Left renal pelvis (tissue), 4 donors: ENCODE results near the gene ING5. TPM values are rescaled to one million over a fixed set of nuclear protein-coding genes. Genes with fewer than 3 reads are reported as not detected.

Source experiments
- DNase-seq, 4 donors: peaks; one replicate each; pipeline ENCODE4 v3.0.0-alpha.2; 2013; ENCODE audit warnings: low read depth in 4 of 4, low spot score in 3 of 4
- polyA plus RNA-seq, 4 donors: library from polyadenylated mRNA; unstranded; fragments of 120-200 nt; gene quantifications; one replicate each; pipeline ENCODE4 v1.2.1, GENCODE V29; 2013; ENCODE audit not compliant: insufficient read length in 4 of 4

ING5 gene
- polyA plus RNA-seq, 4 donors: 28.9 to 55.8 (median 38.9) TPM

DNA sequence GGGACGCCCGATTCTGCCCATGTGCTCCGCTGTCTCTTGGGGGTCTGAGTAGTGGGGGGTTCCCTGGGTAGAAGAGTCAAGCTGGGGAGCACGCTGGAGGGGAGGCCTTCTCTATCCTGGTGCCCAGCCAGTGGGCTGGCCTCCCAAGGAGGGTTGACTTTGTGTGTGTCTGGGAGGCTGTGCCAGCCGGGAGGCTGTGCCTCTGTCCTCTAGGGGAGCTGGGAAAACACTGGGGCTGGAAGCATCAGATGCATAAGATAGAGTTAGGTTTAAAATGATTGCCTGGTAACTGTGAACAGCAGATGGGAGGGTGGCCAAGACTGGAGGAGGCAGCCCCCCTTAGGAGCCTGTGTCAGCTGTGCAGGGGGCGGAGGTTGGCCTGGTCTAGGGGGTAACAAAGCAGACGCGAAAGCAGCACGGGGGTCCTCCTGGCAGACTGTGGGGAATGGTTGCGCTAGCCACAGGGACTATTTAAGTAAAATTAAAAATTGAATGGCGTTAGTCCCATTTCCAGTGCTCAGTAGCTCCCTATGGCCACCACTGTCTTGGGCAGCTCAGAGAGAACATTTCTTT is 1.3 kb downstream of the ING5 start:
- DNase-seq: no peak

DNA sequence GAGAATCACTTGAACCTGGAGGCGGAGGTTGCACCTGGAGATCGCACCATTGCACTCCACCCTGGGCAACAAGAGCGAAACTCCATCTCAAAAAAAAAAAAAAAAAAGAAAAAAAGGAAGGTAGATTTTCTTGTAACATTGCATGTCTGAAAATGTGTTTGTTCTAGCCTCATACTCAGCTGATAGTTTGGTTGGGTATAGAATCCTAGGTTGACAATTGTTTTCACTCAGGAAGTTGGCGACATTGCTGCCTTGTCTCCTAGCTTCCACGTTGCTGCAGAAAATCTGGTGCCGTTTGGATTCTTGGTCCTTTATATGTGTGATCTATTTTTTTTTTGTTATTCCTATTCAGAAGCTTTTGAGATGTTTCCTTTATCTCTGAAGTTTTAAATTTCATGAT is 4.7 kb downstream of the ING5 start:
- DNase-seq: no peak

DNA sequence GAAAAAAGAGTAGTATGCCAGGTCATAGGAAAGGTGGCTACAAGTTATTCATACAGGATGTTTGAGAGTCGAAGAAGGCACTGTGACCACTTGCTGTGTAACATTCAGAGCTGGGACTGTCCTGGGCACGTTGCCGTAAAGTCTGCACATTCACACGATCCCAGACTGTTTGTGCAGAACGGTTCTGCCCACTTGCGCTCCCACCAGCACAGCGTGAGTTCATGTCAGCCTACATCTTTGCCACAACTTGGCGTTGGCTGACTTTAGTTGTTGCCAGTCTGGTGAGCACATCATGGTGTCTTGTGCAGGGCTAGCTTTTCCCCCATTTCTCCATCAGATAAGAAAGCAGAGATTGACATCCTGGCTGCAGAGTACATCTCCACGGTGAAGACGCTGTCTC is 7.0 kb downstream of the ING5 start:
- no peak for DNase-seq

DNA sequence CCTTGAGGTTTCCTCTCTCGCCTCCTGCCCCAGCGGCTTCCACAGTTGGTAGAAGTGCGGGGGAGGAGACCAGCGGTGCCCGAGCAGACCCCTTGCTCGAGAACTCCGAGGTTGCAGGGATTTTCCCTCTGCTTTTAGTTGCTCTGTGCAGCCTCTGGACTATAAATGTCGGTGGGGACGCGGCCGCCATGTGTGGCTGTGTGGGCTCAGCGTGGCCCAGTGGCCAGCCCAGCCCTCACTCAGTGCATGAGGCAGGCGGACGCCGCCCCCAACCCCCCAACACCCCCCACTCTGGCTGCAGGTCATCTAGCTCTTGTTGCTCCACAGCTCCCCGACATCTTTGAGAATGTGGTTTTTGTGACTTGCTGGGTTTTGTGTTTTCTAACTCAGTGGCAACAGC is 17.3 kb downstream of the ING5 start:
- DNase-seq: no peak

DNA sequence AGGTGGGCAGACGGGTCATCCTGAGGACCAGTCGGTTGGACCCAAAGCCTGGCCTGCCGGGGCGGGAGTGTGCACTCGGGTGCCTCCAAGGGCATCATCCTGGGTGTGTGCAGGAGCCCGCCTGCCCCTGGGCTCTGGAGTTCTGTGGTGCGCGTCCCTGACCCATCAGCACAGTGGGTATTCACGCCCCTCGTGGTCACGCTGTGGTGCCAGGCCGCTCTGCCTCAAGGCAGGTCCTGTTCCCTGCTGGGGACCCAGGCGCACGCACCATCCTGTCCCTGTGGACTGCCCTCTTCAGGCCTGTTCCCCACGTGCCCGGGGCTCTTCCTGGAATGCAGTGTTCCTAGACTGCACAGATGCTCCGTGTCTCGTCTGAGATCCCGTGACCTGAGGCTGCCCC is 18.3 kb downstream of the ING5 start:
- DNase-seq: no peak

DNA sequence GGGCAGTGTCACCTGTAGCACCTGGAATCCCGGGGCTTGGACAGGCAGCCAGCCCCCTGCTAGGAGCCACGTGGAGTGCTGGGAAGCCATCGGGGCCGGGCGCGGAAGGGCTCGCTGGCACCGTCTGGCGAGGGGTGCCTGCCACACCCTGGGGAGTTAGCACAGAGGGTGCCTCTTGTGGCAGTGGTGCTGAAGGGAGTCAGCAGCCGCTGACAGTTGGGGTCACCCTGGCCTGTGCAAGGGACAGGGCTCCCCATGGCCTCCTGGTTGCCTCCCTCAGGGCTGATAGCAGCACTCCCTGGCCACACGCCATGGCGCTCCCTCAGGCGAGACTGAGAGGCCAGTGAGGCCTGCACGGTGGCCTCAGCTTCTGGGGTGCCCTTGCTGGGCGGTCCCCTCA is 18.7 kb downstream of the ING5 start:
- no peak for DNase-seq

DNA sequence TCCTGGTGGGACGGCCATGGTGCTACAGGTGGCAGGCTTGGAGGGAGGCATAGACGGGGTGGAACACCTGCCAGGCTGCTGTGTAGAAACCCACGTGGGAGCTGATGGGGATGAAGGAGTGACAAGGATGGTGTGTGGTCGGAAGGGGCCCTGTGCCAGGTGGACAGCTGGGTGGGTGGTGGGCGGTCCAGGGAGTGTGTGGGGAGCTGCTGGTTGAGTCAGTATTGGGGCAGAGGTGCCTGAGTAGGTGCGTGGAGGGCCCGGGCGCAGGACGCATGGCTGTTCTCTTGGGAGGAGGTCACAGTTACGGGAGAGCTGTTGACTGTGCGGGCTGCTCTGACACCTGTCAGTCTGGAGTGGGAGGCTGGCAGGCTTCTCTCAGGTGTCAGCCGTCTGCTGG is 20.0 kb downstream of the ING5 start:
- DNase-seq: no peak

DNA sequence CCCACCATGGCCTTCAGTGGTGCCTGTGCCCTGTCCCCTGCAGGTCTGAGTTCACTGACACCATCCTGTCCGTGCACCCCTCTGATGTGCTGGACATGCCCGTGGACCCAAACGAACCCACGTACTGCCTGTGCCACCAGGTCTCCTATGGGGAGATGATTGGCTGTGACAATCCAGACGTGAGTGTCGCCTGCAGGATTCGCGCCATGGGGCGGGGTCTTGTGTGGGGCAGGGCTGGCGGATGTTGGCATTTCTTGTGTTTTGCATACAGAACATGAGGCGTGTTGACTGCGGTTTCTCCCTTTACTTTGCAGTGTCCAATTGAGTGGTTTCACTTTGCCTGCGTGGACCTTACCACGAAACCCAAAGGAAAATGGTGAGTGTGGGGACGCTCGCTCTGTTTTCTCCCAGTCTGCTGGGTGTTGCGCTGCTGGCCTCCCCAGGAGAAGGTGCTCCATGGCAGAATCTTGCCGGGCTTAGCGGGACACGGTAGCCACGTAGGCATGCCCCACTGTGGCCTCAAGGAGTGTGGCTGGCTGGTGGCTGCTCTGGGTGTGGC is 21.1 kb downstream of the ING5 start:
- DNase-seq: no peak

DNA sequence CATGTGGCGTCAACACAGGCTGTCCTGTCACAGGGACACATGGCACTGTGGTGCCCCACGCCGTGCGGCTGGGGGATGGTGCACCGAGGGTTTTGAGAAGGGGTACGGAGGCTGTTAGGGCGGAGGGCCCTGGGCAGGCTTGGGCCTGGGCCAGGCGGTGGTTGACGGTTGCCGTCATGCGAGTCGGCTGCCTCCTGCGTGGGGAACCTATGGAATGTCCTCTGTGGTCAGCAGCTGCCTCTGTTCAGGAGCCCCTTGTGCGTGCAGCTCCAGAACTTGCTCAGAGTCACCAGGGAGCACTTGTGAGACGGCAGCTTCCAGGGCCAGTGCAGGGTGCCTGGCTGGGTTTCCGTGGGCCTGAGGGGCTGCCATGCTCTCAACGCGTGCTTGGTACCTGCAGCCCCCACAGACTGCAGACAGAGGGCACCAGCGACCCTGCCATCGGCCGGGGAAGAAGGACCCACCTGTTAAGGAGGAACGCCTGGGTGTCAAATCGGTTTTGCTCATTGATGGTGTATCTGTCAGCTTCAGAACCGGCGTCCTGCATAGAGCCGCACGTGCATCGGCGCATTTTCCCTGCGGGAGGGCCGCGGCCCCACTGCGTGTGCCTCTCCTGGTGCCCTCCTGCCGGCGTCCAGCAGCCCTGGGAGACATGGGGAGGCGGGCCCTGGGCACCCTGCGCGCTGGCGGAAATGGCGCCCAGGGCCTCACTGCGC is 22.6 kb downstream of the ING5 start:
- no peak for DNase-seq

DNA sequence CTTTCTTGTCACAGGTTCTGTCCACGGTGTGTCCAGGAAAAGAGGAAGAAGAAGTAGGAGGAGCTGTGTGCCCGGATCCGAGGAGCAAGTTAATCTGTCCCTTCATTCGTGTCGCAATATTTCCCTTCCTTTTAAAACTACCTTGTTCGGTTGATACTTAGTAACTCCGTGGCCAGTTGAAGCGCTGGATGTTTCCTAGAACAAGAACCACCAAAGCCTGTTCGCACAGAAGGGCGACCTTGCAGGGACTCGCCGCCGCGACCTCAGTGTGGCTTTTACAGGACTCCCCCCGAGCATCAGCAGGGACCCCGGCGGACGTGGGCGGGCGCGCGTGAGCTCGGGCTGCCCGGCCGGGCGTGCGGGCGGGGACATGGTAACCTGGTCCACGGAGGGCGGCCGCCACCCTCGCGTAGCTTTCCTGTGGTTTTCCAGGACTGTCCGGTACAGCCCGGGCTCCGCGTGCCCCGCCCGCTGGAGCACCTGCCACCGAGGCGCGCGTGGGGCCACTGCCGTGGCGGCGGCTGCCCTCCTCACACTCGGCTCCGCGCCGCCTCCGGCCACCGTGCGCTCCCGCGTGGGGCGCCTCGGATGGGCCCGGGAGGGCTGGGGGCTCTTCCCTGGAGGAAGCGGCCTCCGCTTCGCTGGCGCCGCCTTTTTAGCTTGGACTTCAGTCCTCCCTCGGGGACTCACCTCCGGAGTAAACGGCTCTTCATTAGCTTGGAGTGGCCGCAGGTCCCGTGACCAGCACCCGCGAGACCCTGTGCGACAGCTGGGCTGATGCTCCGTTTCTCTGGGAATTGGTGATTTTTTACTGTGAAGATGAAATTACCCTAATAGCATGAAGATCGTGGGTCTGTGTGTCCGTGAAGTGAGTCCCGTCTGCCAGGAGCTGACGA is 23.4 kb downstream of the ING5 start:
- no peak for DNase-seq

DNA sequence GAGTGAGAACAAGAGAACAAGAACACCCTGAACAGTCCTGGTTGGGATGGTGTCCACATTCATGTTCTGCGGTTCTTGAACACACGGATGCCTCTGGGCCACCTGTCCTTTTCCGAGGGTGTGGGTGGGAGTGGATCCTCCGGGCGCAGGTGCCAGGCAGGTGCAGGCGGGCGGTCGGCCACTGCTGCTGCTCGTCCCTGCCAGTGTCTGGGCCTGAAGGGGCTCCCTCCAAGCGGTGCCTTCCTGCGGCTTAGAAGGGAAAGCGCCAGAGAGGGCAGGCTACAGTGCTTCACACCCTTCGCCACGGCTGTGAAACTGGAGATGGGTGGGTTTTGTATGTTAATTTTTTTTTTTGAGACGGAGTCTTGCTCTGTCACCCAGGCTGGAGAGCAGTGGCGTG is 24.6 kb downstream of the ING5 start:
- no peak for DNase-seq

DNA sequence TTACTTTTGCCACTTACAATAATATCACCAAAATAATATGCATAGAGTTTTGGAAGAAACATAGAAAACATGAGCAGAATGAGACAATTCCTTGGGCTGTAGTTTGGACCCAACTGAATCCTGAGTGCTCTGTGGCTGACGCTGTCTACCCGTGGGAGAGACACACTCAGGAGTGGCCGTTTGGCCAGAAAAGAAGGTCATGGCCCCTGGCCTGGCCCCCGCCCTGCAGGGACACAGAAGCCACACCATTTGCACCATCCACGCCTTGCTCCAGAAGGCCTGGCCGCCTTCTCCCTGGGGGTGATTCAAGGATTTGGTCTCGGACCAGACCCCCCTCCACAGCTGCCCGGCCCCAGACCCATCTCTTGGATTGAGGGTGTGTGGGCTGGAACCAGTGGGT is 26.2 kb downstream of the ING5 start:
- no peak for DNase-seq

DNA sequence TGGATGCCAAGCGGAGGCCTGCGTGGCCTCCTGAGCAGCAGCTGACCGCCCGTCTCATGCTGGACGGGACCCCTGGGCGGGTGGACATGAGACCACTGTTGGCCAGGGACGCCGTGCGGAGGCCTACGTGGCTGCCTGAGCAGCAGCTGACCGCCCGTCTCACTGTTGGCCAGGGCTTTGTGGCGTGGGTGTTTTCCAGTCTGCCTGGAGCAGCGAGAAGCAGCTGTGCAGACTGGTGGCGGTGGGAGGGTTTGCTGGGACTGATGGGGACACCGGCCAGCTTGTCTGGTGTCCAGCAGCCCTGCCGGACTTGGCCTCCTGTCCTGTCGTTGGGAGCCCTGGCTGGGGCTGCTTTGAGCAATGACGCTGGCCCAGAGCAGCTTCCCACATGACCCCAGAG is 26.8 kb downstream of the ING5 start:
- DNase-seq: no peak

DNA sequence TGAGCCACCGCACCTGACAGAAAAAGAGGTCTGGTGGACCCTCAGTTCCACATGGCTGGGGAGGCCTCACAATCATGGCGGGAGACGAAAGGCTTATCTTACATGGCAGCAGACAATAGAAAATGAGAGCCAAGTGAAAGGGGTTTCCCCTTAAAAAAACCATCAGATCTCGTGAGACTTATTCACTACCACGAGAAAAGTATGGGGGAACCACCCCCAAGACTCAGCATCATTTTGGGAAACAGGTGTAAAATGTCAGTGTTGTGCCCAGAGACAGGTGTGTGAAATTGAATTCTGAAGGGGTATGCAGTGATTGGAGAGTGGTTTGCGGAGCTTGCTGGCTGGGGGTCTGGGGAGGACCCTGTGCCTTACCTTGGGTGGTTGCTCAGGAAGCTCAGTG is 28.0 kb downstream of the ING5 start:
- no peak for DNase-seq

DNA sequence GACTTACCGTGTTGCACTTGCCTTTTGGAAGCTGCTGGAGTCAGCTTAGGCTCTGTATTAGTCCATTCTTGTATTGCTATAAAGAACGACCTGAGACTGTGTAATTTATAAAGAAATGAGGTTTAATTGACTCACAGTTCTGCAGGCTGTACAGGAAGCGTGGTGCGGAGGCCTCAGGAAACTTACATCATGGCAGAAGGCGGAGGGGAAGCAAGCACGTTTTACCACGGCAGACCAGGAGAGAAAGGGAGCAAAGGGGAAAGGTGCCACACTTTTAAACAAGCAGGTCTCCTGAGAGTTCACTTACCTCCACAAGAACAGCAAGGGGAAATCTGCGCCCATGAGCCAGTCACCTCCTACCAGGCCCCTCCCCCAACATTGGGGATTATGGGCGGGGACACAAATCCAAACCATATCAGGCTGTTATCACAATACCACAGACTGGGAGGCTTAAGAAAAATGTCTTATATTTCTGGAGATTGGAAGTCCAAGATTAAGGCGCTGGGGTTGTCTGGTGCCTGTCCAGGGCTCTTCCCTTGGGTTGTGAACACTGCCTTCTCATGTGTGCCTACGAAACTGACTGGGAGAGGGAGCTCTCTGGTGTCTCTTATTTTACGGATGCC is 28.9 kb downstream of the ING5 start:
- no peak for DNase-seq

DNA sequence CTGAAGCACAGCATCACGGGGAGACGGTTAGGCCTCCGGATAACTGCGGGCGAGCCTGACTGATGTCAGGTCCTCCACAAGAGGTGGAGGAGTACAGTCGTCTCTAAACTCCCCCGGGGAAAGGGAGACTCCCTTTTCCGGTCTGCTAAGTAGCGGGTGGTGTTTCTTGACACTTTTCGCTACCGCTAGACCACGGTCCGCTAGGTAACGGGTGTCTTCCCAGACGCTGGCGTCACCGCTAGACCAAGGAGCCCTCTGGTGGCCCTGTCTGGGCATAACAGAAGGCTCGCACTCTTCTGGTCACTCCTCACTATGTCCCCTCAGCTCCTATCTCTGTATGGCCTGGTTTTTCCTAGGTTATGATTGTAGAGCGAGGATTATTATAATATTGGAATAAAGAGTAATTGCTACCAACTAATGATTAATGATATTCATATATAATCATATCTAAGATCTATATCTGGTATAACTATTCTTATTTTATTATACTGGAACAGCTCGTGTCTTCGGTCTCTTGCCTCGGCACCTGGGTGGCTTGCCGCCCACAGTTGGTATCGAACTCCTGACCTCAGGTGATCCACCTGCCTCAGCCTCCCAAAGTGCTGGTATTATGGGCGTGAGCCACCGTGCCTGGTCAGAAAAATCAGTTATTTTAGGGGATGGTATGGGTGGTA is 30.8 kb downstream of the ING5 start:
- DNase-seq: peak in 1 of 4 donors; percentile 52

DNA sequence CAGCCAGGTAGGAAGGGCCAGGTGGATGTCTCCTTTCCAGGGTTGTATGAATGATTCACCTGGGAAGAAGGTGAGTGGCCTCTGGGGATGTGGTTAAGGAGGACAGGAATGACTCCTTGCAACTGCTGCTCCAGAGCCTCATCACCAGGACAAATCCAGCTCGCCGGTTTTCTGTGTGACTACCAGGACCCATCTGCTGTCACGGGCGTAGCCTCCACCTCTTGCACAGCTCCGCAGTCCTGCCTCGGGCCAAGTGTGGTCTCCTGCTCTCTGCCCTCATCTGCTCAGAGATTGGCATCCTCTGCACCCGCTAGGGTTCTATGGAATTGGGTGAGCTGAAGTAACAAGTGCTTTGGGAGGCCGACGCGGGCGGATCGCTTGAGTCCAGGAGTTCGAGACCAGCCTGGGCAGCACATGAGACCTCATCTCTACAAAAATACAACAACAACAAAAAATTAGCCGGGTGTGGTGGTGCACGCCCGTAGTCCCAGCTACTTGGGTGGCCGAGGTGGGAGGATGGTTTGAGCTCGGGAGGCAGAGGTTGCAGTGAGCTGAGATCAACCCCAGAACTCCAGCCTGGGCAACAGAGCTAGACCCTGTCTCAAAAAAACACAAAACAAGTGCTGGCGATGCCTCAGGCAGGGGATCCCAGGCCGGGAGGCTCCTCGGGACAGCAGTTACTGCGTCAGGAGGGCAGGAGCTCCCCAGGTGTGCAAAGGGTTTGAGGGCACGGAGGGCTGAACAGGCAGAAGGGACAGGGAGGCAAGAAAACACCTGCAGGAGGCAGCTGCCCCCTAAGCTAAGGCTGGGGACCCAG is 31.8 kb downstream of the ING5 start:
- DNase-seq: no peak

DNA sequence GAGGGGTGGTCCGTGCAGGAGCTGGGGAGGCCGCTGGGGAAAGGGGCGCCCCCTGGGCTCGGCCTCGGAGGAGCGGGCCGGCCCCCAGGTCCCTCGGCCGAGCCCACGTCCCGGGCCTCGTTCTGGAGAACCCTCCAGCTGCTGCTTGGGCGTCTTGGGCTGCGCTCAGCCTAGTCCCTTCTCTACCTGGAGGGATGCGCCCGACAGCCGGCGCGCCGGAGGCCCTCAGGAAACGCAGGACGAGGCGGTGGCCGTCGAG is 32.3 kb downstream of the ING5 start:
- DNase-seq: no peak

DNA sequence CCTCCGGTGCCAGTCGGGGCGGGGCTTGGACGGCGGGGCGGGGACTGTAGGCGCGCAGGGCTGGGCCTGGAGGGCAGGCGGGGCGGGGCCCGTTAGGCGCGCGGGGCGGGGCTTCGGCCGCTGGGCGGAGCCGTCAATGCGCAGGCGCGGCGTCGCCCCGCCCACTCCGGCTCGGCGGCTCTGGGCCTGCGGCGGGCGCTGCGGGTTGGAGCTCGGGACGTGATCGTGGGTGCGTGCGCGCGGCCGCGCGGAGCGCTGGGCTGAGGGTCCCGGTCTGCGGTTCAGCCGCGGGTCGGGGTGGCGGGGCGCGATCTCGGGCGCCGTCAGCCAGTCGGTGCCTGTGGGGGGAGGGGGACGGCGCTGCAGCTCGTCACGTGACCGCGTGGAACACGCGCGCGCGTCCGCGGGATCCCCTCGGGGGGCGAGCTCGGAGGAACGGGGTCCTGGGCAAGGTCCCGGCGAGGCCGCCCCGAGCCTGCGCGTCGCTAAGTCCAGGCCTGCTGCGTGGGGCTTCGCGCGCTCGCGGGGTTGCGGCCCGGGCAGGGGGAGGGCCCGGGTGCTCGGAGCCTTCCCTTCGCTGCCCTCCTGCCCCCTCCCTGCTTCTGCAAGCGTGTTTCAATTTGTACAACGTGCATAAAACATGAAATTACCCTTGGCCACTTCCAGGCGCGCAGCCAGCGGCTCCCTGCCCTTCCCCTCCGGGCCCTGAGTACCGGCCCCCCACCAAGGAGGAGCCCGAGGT is 32.8 kb downstream of the ING5 start, which contains the start of gene D2HGDH:
Gene D2HGDH, plus strand, starts transcription at position 164 of the 742 bp plus-strand sequence. CDS start 595 bp downstream, outside the sequence.
- peak; percentile 66 to 76 (median 74) for DNase-seq
